GM21423 (cell line): ENCODE data around the gene NDST1.
"Not testable (repeated sequence)": the region's sequence is repeated elsewhere in the genome, so short reads cannot be mapped to it uniquely, and the experiment has no call there.

ENCODE experiments used
- ATAC-seq: cut with Tn5 transposase; IDR thresholded peaks from one replicate; pipeline ENCODE4 v1.9.1; 2021; ENCODE audit warnings: mild to moderate bottlenecking, moderate library complexity; ENCODE audit not compliant: unreplicated experiment

Gene NDST1

GRCh38 chr5:150506571-150507473 is 1.1 kb upstream of the NDST1 start:
- no peak for ATAC-seq

- ATAC-seq = no peak
These were observed 328 bp downstream of the NDST1 start for GRCh38 chr5:150508277-150508640.

GRCh38 chr5:150508828-150509227 is 897 bp downstream of the NDST1 start:
- no peak for ATAC-seq

GRCh38 chr5:150509992-150510391 is 2.1 kb downstream of the NDST1 start:
- no peak for ATAC-seq

DNA sequence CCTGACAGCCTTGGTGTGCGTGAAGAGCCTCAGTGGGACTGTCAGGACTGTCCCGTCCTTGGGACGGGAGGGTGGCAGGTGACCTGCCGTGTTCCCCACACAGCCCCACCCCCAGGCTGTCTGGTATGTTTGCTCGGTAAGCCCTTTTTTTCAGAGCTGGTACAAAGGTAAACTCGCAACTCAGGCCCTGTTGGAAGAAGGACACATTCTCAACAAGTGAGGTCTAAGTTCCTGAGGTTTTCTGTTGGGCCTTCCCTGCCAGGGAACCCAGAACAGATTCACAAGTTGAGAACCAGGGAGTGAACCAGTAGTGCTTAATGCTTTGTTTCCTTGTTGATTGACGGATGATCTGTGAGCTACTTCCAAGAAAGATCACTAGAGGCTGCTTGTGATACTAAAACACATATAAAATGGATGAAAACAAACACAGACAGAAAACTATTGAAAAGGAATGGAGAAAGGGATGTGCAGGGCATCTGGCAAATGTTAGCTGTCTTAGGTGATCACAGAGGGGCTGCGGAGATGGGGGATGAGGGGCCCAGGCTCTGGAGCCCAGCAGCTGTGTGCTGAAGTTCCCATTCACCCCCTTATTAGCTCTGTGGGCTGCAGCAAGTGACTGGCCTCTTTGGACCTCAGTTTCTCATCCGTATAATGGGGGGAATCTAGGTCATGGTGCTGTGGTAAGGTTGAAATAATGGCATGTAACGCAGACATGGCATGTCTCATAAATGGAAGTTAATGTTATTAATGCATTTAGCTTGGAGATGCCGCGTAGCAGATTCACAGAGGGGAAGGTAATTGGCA is 2.7 kb downstream of the NDST1 start:
- no peak for ATAC-seq

DNA sequence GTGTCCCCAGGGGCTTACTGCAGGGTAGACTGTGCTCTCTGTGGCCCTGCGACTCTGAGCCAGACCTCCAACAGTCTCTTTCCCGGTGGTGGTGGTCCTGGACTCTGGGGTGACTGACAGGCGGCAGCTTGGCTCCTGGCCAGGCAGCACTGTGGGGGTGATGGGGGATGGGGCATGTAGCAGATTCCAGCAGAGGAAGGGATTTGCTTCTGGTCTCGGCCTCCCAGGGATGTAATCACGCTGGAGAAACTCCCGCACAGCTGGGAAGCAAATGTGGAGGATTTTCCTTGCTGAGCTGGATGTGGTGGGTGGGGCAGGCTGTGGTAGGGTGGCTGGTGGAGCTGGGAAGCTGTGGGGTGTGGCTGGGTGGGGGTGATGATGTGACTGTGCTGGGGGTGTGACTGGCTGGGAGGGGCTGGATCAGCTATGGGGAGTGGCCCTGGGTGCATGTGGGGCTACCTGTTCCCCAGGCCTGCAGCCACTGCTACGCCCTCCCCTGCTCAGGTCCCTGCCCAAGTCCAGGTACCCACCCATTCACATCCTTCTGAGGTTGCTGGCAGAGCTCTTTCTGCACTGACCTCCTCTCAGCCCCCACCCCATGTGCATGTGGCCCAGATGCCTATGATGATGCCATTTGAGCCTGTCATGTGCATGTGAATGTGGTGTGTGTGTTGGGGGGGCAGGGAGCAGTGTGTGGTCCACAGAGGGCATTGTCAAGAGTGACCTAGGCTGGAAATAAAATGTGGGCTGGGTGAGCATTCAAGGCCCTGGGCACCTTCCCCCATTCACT is 3.8 kb downstream of the NDST1 start:
- ATAC-seq = no peak

GRCh38 chr5:150512368-150512747 is 4.4 kb downstream of the NDST1 start:
- no peak for ATAC-seq

- ATAC-seq = no peak
These were observed 5.7 kb downstream of the NDST1 start for GRCh38 chr5:150513375-150514309.

DNA sequence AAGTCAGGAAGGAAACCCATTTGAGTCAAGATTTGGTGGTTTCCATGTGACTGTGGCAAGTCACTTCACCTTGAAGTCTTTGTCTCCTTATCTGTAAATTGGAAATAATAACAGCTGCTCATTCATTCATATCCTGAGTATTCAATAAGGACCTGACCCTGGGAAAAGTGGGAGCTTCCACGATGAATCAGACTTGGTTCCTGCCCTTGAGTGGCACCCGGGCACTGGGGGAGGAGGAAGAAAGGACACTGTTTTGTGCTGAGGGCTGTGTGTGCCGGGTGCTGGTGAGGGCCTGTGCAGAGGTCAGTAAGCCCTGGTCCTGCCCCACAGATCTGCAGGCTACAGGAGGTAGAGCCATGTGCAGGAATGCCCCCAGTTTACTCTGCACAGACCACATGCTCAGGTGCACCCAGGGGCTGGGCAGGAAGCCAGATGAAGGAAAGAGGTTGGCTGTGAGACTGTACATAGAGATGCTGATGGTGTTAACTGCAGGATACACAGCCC is 6.8 kb downstream of the NDST1 start:
- no peak for ATAC-seq

GRCh38 chr5:150515446-150515845 is 7.5 kb downstream of the NDST1 start:
- no peak for ATAC-seq

GRCh38 chr5:150516011-150516410 is 8.1 kb downstream of the NDST1 start:
- ATAC-seq = no peak

- no peak for ATAC-seq
These were observed 9.6 kb downstream of the NDST1 start for GRCh38 chr5:150517272-150518152.

DNA sequence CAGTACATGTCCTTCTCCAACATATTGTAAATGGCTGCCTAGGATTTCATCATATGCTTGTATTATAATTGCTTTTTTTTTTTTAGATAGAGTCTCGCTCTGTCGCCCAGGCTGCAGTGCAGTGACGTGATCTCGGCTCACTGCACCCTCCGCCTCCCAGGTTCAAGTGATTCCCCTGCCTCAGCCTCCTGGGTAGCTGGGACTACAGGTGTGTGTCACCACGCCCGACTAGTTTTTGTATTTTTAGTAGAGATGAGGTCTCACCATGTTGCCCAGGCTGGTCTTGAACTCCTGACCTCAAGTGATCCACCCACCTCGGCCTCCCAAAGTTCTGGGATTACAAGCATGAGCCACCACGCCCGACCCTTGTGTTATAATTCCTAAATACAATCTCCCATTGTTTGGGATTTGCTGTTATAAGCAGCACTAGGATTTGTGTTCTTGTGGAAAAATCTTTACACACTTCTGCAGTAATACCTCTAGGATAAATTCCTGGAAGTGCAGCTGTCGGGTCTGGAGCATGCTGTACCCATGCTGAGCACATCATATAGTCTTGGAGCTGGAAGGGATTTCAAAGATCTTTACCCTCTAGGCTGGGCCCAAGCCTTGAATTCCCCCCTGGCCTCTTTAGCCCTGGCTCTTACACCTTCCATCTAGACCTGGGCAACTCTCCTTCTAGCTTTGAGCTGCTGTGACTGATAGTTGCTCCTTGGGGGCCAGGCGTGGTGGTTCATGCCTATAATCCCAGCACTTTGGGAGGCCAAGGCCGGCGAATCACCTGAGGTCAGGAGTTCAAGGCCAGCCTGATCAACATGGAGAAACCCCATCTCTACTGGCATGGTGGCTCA is 11.0 kb downstream of the NDST1 start:
- not testable (repeated sequence) for ATAC-seq

GRCh38 chr5:150519560-150519945 is 11.6 kb downstream of the NDST1 start:
- ATAC-seq = no peak

- no peak for ATAC-seq
These were observed 12.0 kb downstream of the NDST1 start for GRCh38 chr5:150519978-150520377.

GRCh38 chr5:150520747-150521521 is 13.0 kb downstream of the NDST1 start:
- no peak for ATAC-seq

DNA sequence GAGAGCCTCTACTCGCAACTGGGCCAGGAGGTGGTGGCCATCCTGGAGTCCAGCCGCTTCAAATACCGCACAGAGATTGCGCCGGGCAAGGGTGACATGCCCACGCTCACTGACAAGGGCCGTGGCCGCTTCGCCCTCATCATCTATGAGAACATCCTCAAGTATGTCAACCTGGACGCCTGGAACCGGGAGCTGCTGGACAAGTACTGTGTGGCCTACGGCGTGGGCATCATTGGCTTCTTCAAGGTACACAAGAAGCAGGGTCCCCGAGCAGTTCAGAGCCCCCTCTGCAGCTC is 13.5 kb downstream of the NDST1 start:
- no peak for ATAC-seq
